GM18526 (cell line): ENCODE results near the gene TOM1L2.

ENCODE experiments used
- POLR2A ChIP-seq: IDR thresholded peaks from 3 replicates; pipeline ENCODE4 v1.6.1; 2011; ENCODE audit not compliant: insufficient read length; ENCODE audit errors: extremely low read depth

TOM1L2 gene

GRCh38 chr17:17941015-17941414 is 31.2 kb downstream of the TOM1L2 start:
- TF ChIP-seq POLR2A: no peak

GRCh38 chr17:17940441-17940911 is 31.7 kb downstream of the TOM1L2 start:
- no peak for TF ChIP-seq POLR2A

GRCh38 chr17:17938388-17939107 is 33.7 kb downstream of the TOM1L2 start:
- no peak for TF ChIP-seq POLR2A

- no peak for TF ChIP-seq POLR2A
These were observed 34.2 kb downstream of the TOM1L2 start for GRCh38 chr17:17937958-17938357.

- TF ChIP-seq POLR2A: no peak
These were observed 34.9 kb downstream of the TOM1L2 start for GRCh38 chr17:17937201-17937853.

- TF ChIP-seq POLR2A: no peak
These were observed 36.6 kb downstream of the TOM1L2 start for GRCh38 chr17:17935321-17936271.

GRCh38 chr17:17934806-17935205 is 37.4 kb downstream of the TOM1L2 start:
- TF ChIP-seq POLR2A: no peak

- no peak for TF ChIP-seq POLR2A
These were observed 38.0 kb downstream of the TOM1L2 start for GRCh38 chr17:17934214-17934613.

- TF ChIP-seq POLR2A: no peak
These were observed 38.4 kb downstream of the TOM1L2 start for GRCh38 chr17:17933775-17934174.

- no peak for TF ChIP-seq POLR2A
These were observed 41.0 kb downstream of the TOM1L2 start for GRCh38 chr17:17931159-17931558.

- TF ChIP-seq POLR2A: no peak
These were observed 41.5 kb downstream of the TOM1L2 start for GRCh38 chr17:17930674-17931073.

- TF ChIP-seq POLR2A: no peak
These were observed 42.4 kb downstream of the TOM1L2 start for GRCh38 chr17:17929655-17930380.

GRCh38 chr17:17928398-17929287 is 43.6 kb downstream of the TOM1L2 start:
- no peak for TF ChIP-seq POLR2A
